ENCODE results near the gene TPRKB. TPM values are rescaled to one million over a fixed set of nuclear protein-coding genes. Genes with fewer than 3 reads are reported as not detected.
"Not testable (repeated sequence)": the region's sequence is repeated elsewhere in the genome, so short reads cannot be mapped to it uniquely, and the experiment has no call there.

TPRKB gene
- 10 to 100 TPM; 17.6 to 26.3 (median 22.8) TPM for total RNA-seq (2021; fragmentation: NEBNext Ultra II Directional; extraction: Animal tissue kit (Norgen Biotek cat#: 25700))
- long read RNA-seq, transcript TPRKB-201 (5 exons, 748 nt) = major isoform, 13 of 26 reads
- long read RNA-seq, partial matches to known transcripts = 1 of 26 reads
- long read RNA-seq, other reads (novel, unspliced or antisense) = 8 of 26 reads

DNA sequence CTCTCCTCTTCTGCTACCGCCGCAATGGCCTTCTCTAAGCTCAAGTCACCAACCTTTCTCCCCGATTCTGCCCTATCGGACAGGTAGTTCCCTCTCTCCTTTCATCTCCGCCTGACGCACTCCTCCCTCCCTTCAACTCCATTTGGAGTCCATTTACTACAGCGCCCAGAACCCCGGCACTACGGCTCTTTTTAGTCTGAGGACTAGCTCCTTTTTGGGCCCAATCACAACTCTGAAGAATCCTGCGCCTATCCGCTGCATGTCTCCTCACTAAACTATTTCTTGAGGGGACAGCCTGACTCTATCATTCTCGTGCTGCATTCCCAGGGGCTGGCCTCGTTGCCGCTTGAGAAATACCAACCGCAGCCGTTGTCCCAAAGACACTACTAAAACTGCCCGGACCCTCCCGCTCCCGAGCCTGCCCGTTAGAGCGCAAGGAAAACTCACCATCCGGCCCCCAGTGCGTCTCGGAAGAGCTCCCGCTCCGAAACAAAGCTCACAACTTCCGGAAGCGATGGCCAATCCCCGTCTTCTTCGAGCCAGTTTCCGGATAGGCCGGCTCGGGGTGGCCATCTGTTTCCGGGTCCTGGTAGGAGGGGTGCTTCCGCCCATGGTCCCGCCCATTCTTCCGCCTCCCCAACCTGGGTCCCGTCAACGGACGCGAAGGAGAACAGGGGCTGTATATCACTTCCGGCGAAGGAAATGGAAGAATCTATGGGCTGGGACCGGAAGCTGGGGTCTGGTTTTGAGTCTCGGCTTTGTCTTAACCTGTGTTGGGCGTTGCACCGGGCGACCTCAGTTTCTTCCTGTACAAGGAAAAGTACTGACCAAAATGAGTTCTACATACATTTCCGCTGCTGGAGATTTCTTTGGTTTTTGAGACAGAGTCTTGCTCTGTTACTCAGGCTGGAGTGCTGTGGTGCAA is at the start of gene TPRKB:
TSS of gene TPRKB (minus strand) at position 491 of the 925 bp plus-strand sequence. CDS start 2,776 bp downstream, outside the sequence.
- peaks cover 4% of the 10 kb centered on the region; the same call in 1 of the 2 replicates for H3K27me3 Mint-ChIP-seq (ENCODE audit: insufficient read depth)
- H3K36me3 Mint-ChIP-seq (ENCODE audit: low read depth) = peaks cover 31% of the 10 kb centered on the region
- TF ChIP-seq, protein P1, sequence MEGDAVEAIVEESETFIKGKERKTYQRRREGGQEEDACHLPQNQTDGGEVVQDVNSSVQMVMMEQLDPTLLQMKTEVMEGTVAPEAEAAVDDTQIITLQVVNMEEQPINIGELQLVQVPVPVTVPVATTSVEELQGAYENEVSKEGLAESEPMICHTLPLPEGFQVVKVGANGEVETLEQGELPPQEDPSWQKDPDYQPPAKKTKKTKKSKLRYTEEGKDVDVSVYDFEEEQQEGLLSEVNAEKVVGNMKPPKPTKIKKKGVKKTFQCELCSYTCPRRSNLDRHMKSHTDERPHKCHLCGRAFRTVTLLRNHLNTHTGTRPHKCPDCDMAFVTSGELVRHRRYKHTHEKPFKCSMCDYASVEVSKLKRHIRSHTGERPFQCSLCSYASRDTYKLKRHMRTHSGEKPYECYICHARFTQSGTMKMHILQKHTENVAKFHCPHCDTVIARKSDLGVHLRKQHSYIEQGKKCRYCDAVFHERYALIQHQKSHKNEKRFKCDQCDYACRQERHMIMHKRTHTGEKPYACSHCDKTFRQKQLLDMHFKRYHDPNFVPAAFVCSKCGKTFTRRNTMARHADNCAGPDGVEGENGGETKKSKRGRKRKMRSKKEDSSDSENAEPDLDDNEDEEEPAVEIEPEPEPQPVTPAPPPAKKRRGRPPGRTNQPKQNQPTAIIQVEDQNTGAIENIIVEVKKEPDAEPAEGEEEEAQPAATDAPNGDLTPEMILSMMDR (IDR thresholded peaks at IDR 0.05) = no peak
- peak within 1 kb of the TSS; percentile 86 for H3K27ac Mint-ChIP-seq
- peak; percentile 97 for DNase-seq
- peak within 1 kb of the TSS; percentile 96 for H3K4me3 Mint-ChIP-seq
- H3K9me3 Mint-ChIP-seq = no peaks in the 10 kb centered on the region; the same call in 1 of the 2 replicates
- H3K4me1 Mint-ChIP-seq (ENCODE audit: low read depth) = peaks cover 26% of the 10 kb centered on the region

DNA sequence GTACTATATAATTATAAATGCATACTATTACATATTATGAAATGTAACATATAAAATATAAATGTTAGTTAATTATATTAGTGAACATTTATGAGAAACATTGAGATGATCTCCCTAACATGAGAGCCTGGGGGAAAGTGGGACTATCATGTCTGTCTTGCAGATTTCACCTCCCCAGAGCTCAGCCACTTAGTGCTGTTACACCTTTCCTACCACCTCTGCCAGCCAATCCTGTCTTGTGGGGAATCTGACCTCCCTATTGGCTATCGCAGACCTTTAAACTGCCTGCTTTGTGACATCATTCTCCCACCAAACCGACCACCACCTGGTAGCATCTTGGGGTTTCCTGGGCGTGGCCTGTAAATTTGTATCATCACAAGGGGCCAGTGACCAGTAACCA is 46.7 kb upstream of the TPRKB start, which contains the start of gene C2orf78:
TSS of gene C2orf78 (plus strand) at position 301 of the 400 bp plus-strand sequence. CDS start 127 bp downstream, outside the sequence.
- H3K4me3 Mint-ChIP-seq; DNase-seq; H3K27ac Mint-ChIP-seq; H3K9me3 Mint-ChIP-seq; H3K36me3 Mint-ChIP-seq (ENCODE audit: low read depth); H3K27me3 Mint-ChIP-seq (ENCODE audit: insufficient read depth): not testable (repeated sequence)
- peaks cover 10% of the 10 kb centered on the region for H3K4me1 Mint-ChIP-seq (ENCODE audit: low read depth)

DNA sequence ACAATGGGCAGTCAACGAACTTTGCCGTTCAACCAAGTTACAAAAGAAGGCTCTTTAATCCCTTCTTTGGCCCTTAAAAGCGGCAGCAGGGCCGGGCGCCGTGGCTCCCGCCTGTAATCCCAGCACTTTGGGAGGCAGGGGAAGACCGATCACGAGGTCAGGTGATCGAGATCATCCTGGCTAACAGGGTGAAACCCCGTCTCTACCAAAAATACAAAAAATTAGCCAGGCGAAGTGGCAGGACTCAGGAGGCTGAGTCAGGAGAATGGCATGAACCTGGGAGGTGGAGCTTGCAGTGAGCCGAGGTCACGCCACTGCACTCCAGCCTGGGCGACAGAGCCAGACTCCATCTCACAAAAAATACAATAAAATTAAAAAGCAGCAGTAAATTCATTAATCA is 46.3 kb upstream of the TPRKB start:
- peaks cover 14% of the 10 kb centered on the region for H3K4me1 Mint-ChIP-seq (ENCODE audit: low read depth)
- not testable (repeated sequence) for H3K27ac Mint-ChIP-seq; H3K4me3 Mint-ChIP-seq; H3K9me3 Mint-ChIP-seq; DNase-seq; H3K27me3 Mint-ChIP-seq (ENCODE audit: insufficient read depth)
- peaks cover 11% of the 10 kb centered on the region for H3K36me3 Mint-ChIP-seq (ENCODE audit: low read depth)

DNA sequence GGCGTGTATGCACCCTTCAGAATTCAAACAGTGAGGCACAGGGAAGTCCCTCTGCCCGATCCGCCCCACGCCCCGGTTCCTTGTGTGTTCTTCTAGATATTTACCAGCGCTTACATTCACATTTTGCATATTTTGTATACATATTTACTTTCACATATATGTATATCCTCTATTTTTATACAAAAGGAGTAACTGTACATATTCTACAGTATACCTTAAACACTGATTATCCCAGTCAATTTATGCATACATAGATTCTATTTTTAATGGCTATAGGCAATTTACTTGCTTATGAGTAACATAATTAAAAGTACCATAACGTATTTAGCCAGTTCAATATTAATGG is 43.1 kb upstream of the TPRKB start:
- Mint-ChIP-seq H3K27me3 (ENCODE audit: insufficient read depth) (0 out of 2 replicates have a peak, but pooled peaks cover 2% of the 10 kb centered on the region), H3K9me3 (no peaks in the 10 kb centered on the region), H3K4me1 (ENCODE audit: low read depth) (peaks cover 35% of the 10 kb centered on the region), H3K27ac (no peak overlapping the region), H3K36me3 (ENCODE audit: low read depth) (peaks cover 34% of the 10 kb centered on the region), H3K4me3 (peak overlapping the region; percentile 100)
- TF ChIP-seq, protein P1 (IDR thresholded peaks at IDR 0.05) = peak; percentile 61
- DNase-seq = no peak

DNA sequence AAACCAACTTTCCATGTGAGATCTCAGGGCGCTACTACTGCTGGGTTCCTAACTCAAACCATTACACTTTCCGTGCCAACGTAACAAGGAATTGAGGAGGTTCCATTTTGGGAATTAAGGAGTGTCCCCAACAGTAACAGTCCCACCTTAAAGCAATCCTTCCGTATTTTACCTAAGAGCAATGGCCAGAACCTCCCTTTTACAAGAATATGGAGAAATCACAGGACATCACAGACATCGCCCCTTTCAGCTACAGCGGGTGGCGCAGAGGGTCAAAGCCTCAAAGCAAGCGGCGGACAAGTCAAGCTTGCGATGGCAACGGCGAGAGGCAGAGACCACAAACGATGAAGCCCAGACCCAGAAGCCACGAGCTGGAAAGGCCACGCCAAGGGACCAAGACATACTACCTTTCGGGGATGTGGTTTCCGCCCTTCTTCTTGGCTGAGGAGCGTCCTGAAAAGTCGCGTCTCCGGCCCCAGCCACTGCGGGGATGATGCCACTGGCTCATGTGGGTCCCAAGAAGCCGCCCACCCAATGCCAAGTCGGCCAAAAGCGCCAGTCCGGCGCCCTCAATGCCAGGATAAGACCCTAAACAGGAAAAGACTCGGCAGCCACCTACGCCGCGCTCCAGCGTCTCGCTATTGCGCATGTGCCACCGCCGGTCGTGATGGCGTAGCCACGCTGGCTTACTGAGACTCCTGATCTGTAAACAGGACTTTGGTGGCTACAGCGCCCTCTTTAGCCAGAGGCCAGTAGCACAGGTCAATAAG is 42.5 kb upstream of the TPRKB start, which contains the start of gene DUSP11:
TSS of gene DUSP11 (minus strand) at position 637 of the 770 bp plus-strand sequence. CDS start at position 508, 129 bp downstream.
- Mint-ChIP-seq H3K9me3 (no peaks in the 10 kb centered on the region), H3K4me1 (ENCODE audit: low read depth) (peaks cover 35% of the 10 kb centered on the region), H3K27me3 (ENCODE audit: insufficient read depth) (0 out of 2 replicates have a peak, but pooled peaks cover 2% of the 10 kb centered on the region), H3K36me3 (ENCODE audit: low read depth) (peaks cover 37% of the 10 kb centered on the region), H3K27ac (peak within 1 kb of the TSS; percentile 98), H3K4me3 (peak within 1 kb of the TSS; percentile 100)
- TF ChIP-seq, protein P1 (IDR thresholded peaks at IDR 0.05) = peak; percentile 91
- peak; percentile 89 for DNase-seq

DNA sequence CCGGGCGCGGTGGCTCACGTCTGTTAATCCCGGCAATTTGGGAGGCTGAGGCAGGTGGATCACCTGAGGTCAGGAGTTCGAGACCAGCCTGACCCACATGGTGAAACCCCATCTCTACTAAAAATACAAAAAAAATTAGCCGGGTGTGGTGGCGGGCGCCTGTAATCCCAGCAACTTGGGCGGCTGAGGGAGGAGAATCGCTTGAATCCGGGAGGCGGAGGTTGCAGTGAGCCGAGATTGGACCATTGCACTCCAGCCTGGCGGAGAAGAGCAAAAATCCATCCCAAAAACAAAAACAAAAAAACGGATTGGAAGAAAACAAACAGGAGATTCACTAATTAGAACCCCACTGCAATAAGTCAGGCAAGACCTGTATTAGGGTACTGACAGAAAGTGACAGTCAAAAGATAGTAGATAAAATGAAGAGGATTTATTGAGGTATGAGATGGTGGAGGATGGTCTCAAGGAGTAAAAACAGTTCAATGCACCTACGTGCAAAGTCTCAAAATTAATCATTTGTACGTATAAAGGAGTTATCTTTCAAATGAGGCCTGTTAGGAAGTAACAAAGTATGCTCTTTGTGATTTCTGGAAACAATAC is 41.8 kb upstream of the TPRKB start:
- H3K27me3 Mint-ChIP-seq (ENCODE audit: insufficient read depth) = not testable (repeated sequence)
- Mint-ChIP-seq H3K4me3 (peak overlapping the region; percentile 100), H3K36me3 (ENCODE audit: low read depth) (peaks cover 43% of the 10 kb centered on the region)

More for the DNA sequence above, 41.8 kb upstream of the TPRKB start:
- not testable (repeated sequence) for DNase-seq, H3K9me3 Mint-ChIP-seq
- H3K4me1 Mint-ChIP-seq (ENCODE audit: low read depth) = peaks cover 35% of the 10 kb centered on the region
- peak overlapping the region; percentile 98 for H3K27ac Mint-ChIP-seq

All from HFFc6 (cell line).